Prostate gland (tissue), 2 donors: ENCODE measurements around the gene ORAI3. TPM values are rescaled to one million over a fixed set of nuclear protein-coding genes. Genes with fewer than 3 reads are reported as not detected.

Experiments
- DNase-seq: peaks from one replicate; pipeline ENCODE4 v3.0.0-alpha.2; 2019; ENCODE audit warnings: low spot score
- H3K27ac ChIP-seq, 2 donors: fragments of 200-600 bp; sonication (generic); 2 replicates each; pipeline ENCODE4 v1.5.1; 2017 to 2019
- H3K27me3 ChIP-seq: fragments of 200-600 bp; sonication (generic); replicated peaks from 2 replicates; pipeline ENCODE4 v1.5.1; 2019; ENCODE audit not compliant: insufficient read depth
- H3K36me3 ChIP-seq, 2 donors: fragments of 200-600 bp; sonication (generic); 1 replicate in 1 of 2; 2 replicates in 1 of 2; pipeline versions ENCODE4 v1.5.1 to v1.8.1; 2017 to 2019
- H3K4me1 ChIP-seq: fragments of 200-600 bp; sonication (generic); replicated peaks from 2 replicates; pipeline ENCODE4 v1.5.1; 2019
- H3K4me3 ChIP-seq, 2 donors: fragments of 200-600 bp; sonication (generic); 2 replicates each; pipeline ENCODE4 v1.5.1; 2017 to 2019
- H3K9me3 ChIP-seq: fragments of 200-600 bp; sonication (generic); 2 replicates; pipeline ENCODE4 v1.5.1; 2017
- CTCF ChIP-seq, 4 experiments: fragments of 200-600 bp in 2 of 4; fragments of 450-650 bp in 2 of 4; sonication (generic) in 2 of 4; IDR thresholded peaks; 1 replicate in 3 of 4; 2 replicates in 1 of 4; pipeline ENCODE4 v1.5.1; 2016 to 2019; ENCODE audit warnings: antibody characterized with exemption in 4 of 4, mild to moderate bottlenecking in 2 of 4, moderate library complexity in 2 of 4
- POLR2A ChIP-seq: fragments of 450-650 bp; IDR thresholded peaks from one replicate; pipeline ENCODE4 v1.6.1; 2016; ENCODE audit warnings: antibody characterized with exemption, mild to moderate bottlenecking
- POLR2AphosphoS5 ChIP-seq: sonication (generic); formaldehyde crosslinking; IDR thresholded peaks from one replicate; pipeline ENCODE4 v1.6.1; 2017; ENCODE audit warnings: antibody characterized with exemption
- WGBS: methylation state at CpG from one replicate; pipeline ENCODE4 v1.1.5; 2018; 5-methylcytosine and 5-hydroxymethylcytosine counted together
- intact Hi-C: fragments of 100-400 bp; cut with DNase I; formaldehyde crosslinking; loops from one replicate; pipeline ENCODE4 v1.14.2; 2022
- total RNA-seq, 2 donors: library from RNA; depleted of rRNA; stranded (reverse); fragments of >200 nt; gene quantifications; one replicate each; pipeline ENCODE4 v1.1.0, GENCODE V29; 2016

ORAI3 gene
- total RNA-seq, 2 donors from 2014 or later, result 74.6 to 114 TPM

GRCh38 chr16:30922960-30923535 is 25.8 kb upstream of the ORAI3 start:
- Histone ChIP-seq H3K9me3 (no peaks in the 10 kb centered on the region), H3K4me1 (no peaks in the 10 kb centered on the region), H3K27ac (peak overlapping the region; percentile 92 to 96), H3K36me3 (no peaks in the 10 kb centered on the region), H3K4me3 (peak overlapping the region; percentile 61 to 71), H3K27me3 (no peaks in the 10 kb centered on the region)
- under 1% methylated on average over 33 of the region's 33 CpGs for WGBS
- intact Hi-C loops, result loop anchor here (2.0 to 5.0 kb wide), 3 partner anchors 26 to 81 kb away; partner anchors contain the start of gene CTF1
- TF ChIP-seq POLR2AphosphoS5, result peak; percentile 78
- TF ChIP-seq POLR2A, result peak; percentile 53
- TF ChIP-seq CTCF (IDR thresholded peaks at IDR 0.05), result peak in 1 of 4 experiments; percentile 5
- DNase-seq, result peak; percentile 100

- peak within 1 kb of the TSS; percentile 61 to 71 for H3K4me3 ChIP-seq
- no peaks in the 10 kb centered on the region for H3K27me3 ChIP-seq
- H3K9me3 ChIP-seq, result no peaks in the 10 kb centered on the region
- no peak for TF ChIP-seq CTCF (IDR thresholded peaks at IDR 0.05)
- no peak for TF ChIP-seq POLR2AphosphoS5
- no peak for TF ChIP-seq POLR2A
- intact Hi-C loops, result loop anchor here (2.0 to 5.0 kb wide), 3 partner anchors 27 to 81 kb away; partner anchors contain the start of gene CTF1
- no peaks in the 10 kb centered on the region for H3K36me3 ChIP-seq
- H3K4me1 ChIP-seq, result no peaks in the 10 kb centered on the region
- no peak for DNase-seq
- peak within 1 kb of the TSS; percentile 92 to 96 for H3K27ac ChIP-seq
- WGBS, result under 1% methylated on average over 28 of the region's 31 CpGs
These were observed 25.3 kb upstream of the ORAI3 start, which contains the start of gene FBXL19 for GRCh38 chr16:30923554-30924075. Gene FBXL19, plus strand, starts transcription at chr16:30923572. Its CDS starts 2,183 bp downstream, at chr16:30925755.

GRCh38 chr16:30924076-30924912 is 24.6 kb upstream of the ORAI3 start:
- H3K27me3 ChIP-seq, result no peaks in the 10 kb centered on the region
- no peaks in the 10 kb centered on the region for H3K4me1 ChIP-seq
- peak overlapping the region; percentile 61 to 71 for H3K4me3 ChIP-seq
- no peak for DNase-seq
- no peaks in the 10 kb centered on the region for H3K36me3 ChIP-seq
- WGBS, result 2% methylated on average over 40 of the region's 53 CpGs
- TF ChIP-seq POLR2AphosphoS5, result no peak
- no peak for TF ChIP-seq POLR2A
- no peak for TF ChIP-seq CTCF (IDR thresholded peaks at IDR 0.05)
- H3K9me3 ChIP-seq, result no peaks in the 10 kb centered on the region
- intact Hi-C loops, result loop anchor here (5.0 kb wide), 1 partner anchor 82 kb away; no protein-coding TSS in a partner anchor
- peak overlapping the region; percentile 92 to 96 for H3K27ac ChIP-seq

- intact Hi-C loops, result loop anchor here (5.0 kb wide), 1 partner anchor 83 kb away; no protein-coding TSS in a partner anchor
- Histone ChIP-seq H3K4me3 (peak overlapping the region in 1 of 2 donors; percentile 61), H3K4me1 (no peaks in the 10 kb centered on the region), H3K9me3 (no peaks in the 10 kb centered on the region), H3K27me3 (no peaks in the 10 kb centered on the region), H3K36me3 (peaks cover 0 to 2% of the 10 kb centered on the region in 2 donors), H3K27ac (peak overlapping the region; percentile 92 to 96)
- TF ChIP-seq POLR2AphosphoS5, result no peak
- no peak for TF ChIP-seq POLR2A
- no peak for TF ChIP-seq CTCF (IDR thresholded peaks at IDR 0.05)
- no peak for DNase-seq
- WGBS, result 55% methylated on average over 11 of the region's 11 CpGs
These were observed 23.8 kb upstream of the ORAI3 start for GRCh38 chr16:30924913-30925631.
